A549 (cell line): ENCODE results near the gene YBX1. TPM values are rescaled to one million over a fixed set of nuclear protein-coding genes. Genes with fewer than 3 reads are reported as not detected.
A peak's percentile ranks its signal among the peaks of the same experiment; 100 is the strongest.

Experiments used
- ATAC-seq, 2 experiments: fragments of 200-7000 bp in 1 of 2; fragments of >200 bp in 1 of 2; cut with Nextera tagmentation in 1 of 2; cut with Tn5 transposase in 1 of 2; 3 replicates each; pipeline versions ENCODE4 v1.8.0 to v1.9.1; 2018 to 2020; ENCODE audit warnings: mild to moderate bottlenecking in 1 of 2, moderate library complexity in 1 of 2
- CTCF ChIA-PET: fragments of 300-600 bp; sonication (Branson Sonifier 250); formaldehyde crosslinking; extraction: SDS; loops from one replicate; lab custom pipeline; 2021; ENCODE audit warnings: antibody characterized with exemption, inconsistent platforms; lab: Yijun Ruan, JAX
- POLR2A ChIA-PET: fragments of 350-600 bp; formaldehyde crosslinking; extraction: SDS; loops from one replicate; lab custom pipeline; 2021; ENCODE audit warnings: antibody characterized with exemption, inconsistent platforms; lab: Yijun Ruan, JAX
- DNase-seq, 2 experiments: peaks; one replicate each; pipeline versions ENCODE4 v3.0.0 to v3.0.0-alpha.2; 2011 to 2016; ENCODE audit warnings: low read depth in 1 of 2, low spot score in 1 of 2
- FAIRE-seq: peaks from 2 replicates; lab custom pipeline; 2011; peaks lifted over from hg19 to GRCh38; lab: Jason Lieb, UNC
- H3K27ac ChIP-seq, 2 experiments: fragments of >200 bp; sonication (Bioruptor Twin); formaldehyde crosslinking; 3 replicates each; pipeline ENCODE4 v1.5.1; 2016 to 2017
- H3K4me1 ChIP-seq: fragments of >200 bp; sonication (Bioruptor Twin); formaldehyde crosslinking; 3 replicates; pipeline ENCODE4 v1.6.1; 2016
- H3K4me2 ChIP-seq: fragments of >200 bp; sonication (Bioruptor Twin); formaldehyde crosslinking; 3 replicates; pipeline ENCODE4 v1.6.1; 2016
- H3K4me3 ChIP-seq: fragments of >200 bp; sonication (Bioruptor Twin); formaldehyde crosslinking; 3 replicates; pipeline ENCODE4 v1.5.1; 2016
- H3K9me3 ChIP-seq: fragments of >200 bp; sonication (Bioruptor Twin); formaldehyde crosslinking; 3 replicates; pipeline ENCODE4 v1.6.1; 2016
- BHLHE40 ChIP-seq: IDR thresholded peaks from 2 replicates; pipeline ENCODE4 v1.6.1; 2012; ENCODE audit warnings: low read depth, low read length, inconsistent platforms
- CEBPB ChIP-seq, 2 experiments: fragments of >200 bp in 1 of 2; sonication (Bioruptor Twin) in 1 of 2; formaldehyde crosslinking in 1 of 2; IDR thresholded peaks; 2 replicates each; pipeline ENCODE4 v1.6.1; 2012 to 2016
- CHD4 ChIP-seq: fragments of 200-600 bp; sonication (generic); IDR thresholded peaks from 2 replicates; pipeline ENCODE4 v1.6.1; 2016; ENCODE audit warnings: antibody characterized with exemption, mild to moderate bottlenecking, borderline replicate concordance
- EHMT2 ChIP-seq: fragments of 200-600 bp; sonication (generic); IDR thresholded peaks from 2 replicates; pipeline ENCODE4 v1.6.1; 2016; ENCODE audit warnings: antibody characterized with exemption, low read depth, mild to moderate bottlenecking, moderate library complexity
- EP300 ChIP-seq, 2 experiments: fragments of >200 bp; sonication (Bioruptor Twin); formaldehyde crosslinking; IDR thresholded peaks; 2 replicates in 1 of 2; 3 replicates in 1 of 2; pipeline ENCODE4 v1.6.1; 2016 to 2017
- ESRRA ChIP-seq: fragments of 150-350 bp; IDR thresholded peaks from 2 replicates; pipeline ENCODE4 v1.6.1; 2014; ENCODE audit warnings: mild to moderate bottlenecking, low read length, borderline replicate concordance
- FOSL2 ChIP-seq, 2 experiments: fragments of 450-650 bp in 1 of 2; fragments of >200 bp in 1 of 2; sonication (Bioruptor Twin) in 1 of 2; formaldehyde crosslinking; IDR thresholded peaks; 2 replicates each; pipeline versions ENCODE4 v1.5.0 to v1.6.1; 2016 to 2020; ENCODE audit warnings: mild to moderate bottlenecking in 1 of 2, moderate library complexity in 1 of 2
- MAX ChIP-seq: IDR thresholded peaks from 2 replicates; pipeline ENCODE4 v1.6.1; 2012
- MAZ ChIP-seq: fragments of 150-350 bp; IDR thresholded peaks from 2 replicates; pipeline ENCODE4 v1.6.1; 2014; ENCODE audit warnings: antibody characterized with exemption, low read depth, low read length, borderline replicate concordance
- MYC ChIP-seq: IDR thresholded peaks from 2 replicates; pipeline ENCODE4 v1.6.1; 2012; ENCODE audit warnings: mild to moderate bottlenecking, inconsistent platforms, low read length, improper control_type of control experiment, borderline replicate concordance
- NPAS2 ChIP-seq: fragments of 250-450 bp; sonication (Bioruptor Pico); IDR thresholded peaks from 2 replicates; pipeline ENCODE4 v1.8.0; 2022; ENCODE audit warnings: mild to moderate bottlenecking, moderate library complexity, borderline replicate concordance
- PHF8 ChIP-seq: fragments of 200-600 bp; sonication (generic); IDR thresholded peaks from 2 replicates; pipeline ENCODE4 v1.6.1; 2016; ENCODE audit warnings: low read depth, mild to moderate bottlenecking, antibody characterized with exemption, moderate library complexity, borderline replicate concordance
- RARB ChIP-seq: fragments of 250-450 bp; sonication (Bioruptor Pico); IDR thresholded peaks from 2 replicates; pipeline ENCODE4 v1.8.0; 2021; ENCODE audit warnings: mild to moderate bottlenecking, moderate library complexity
- TP53 ChIP-seq: fragments of 250-450 bp; sonication (Bioruptor Pico); IDR thresholded peaks from 2 replicates; pipeline ENCODE4 v1.5.0; 2021; ENCODE audit warnings: mild to moderate bottlenecking, moderate library complexity
- ZNF302 ChIP-seq: fragments of 250-450 bp; sonication (Bioruptor Pico); IDR thresholded peaks from 2 replicates; pipeline ENCODE4 v1.9.0; 2021; ENCODE audit warnings: inconsistent platforms, mild to moderate bottlenecking, moderate library complexity
- WGBS: methylation state at CpG from one replicate; pipeline ENCODE4 v1.1.6; 2017; ENCODE audit errors: missing lambda C conversion rate; 5-methylcytosine and 5-hydroxymethylcytosine counted together
- polyA plus RNA-seq, 4 experiments: library from polyadenylated mRNA; depleted of rRNA in 3 of 4; stranded (reverse); fragments of >200 nt; fragmentation: RNase III in 1 of 4; extraction: RNeasy Plus Mini Kit Qiagen cat#74134 plus additional on column Dnase treatment in 1 of 4; gene quantifications; 2 replicates in 3 of 4; 3 replicates in 1 of 4; pipeline ENCODE4 v1.2.3, GENCODE V29; 2011 to 2017
- TF ChIP-seq, protein P1 (sequence below): fragments of 150-350 bp; IDR thresholded peaks from 2 replicates; pipeline ENCODE4 v1.6.1; 2014; ENCODE audit warnings: low read depth, mild to moderate bottlenecking, low read length
- TF ChIP-seq, protein P2 (sequence below): fragments of 200-600 bp; sonication (generic); IDR thresholded peaks from 2 replicates; pipeline ENCODE4 v1.6.1; 2016; ENCODE audit warnings: antibody characterized with exemption, mild to moderate bottlenecking, moderate library complexity

Gene YBX1
- polyA plus RNA-seq, 2 of the 4 experiments (the other 2 are of a cell fraction): 488 to 747 TPM

- peak overlapping the region; percentile 94 for H3K4me3 ChIP-seq
- ChIA-PET POLR2A (interaction anchor here (0.8 to 2.4 kb wide), 3 partner anchors 8 to 82 kb away, joined by 3 to 18 read pairs (median 4); partner anchors contain the start of genes C1orf50, P3H1 and PPIH), CTCF (no interaction called here)
- ATAC-seq (peak in 1 of 2 experiments; percentile 36; a peak in 3 of 6 replicates), FAIRE-seq (no peak), DNase-seq (peak in 1 of 2 experiments; percentile 42)
- H3K4me1 ChIP-seq: peaks cover 49% of the 10 kb centered on the region
- TF ChIP-seq MAX (no peak), ZNF302 (CRISPR knock-in tag) (no peak), CEBPB (IDR thresholded peaks at IDR 0.05) (no peak)
- TF ChIP-seq, protein P1, sequence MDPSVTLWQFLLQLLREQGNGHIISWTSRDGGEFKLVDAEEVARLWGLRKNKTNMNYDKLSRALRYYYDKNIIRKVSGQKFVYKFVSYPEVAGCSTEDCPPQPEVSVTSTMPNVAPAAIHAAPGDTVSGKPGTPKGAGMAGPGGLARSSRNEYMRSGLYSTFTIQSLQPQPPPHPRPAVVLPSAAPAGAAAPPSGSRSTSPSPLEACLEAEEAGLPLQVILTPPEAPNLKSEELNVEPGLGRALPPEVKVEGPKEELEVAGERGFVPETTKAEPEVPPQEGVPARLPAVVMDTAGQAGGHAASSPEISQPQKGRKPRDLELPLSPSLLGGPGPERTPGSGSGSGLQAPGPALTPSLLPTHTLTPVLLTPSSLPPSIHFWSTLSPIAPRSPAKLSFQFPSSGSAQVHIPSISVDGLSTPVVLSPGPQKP: no peak
- H3K27ac ChIP-seq: peak overlapping the region in 1 of 2 experiments; percentile 98; a peak in 2 of 6 replicates
- 7% methylated on average over 3 of the region's 5 CpGs for WGBS
- no peaks in the 10 kb centered on the region for H3K9me3 ChIP-seq
- peak overlapping the region; percentile 89 for H3K4me2 ChIP-seq
Measured at GRCh38 chr1:42684139-42684538, 1.9 kb downstream of the YBX1 start.

GRCh38 chr1:42686418-42686817 lies 4.2 kb downstream of the YBX1 start:
- POLR2A ChIA-PET: no interaction called here
- Histone ChIP-seq H3K4me3 (no peak overlapping the region), H3K4me2 (peak overlapping the region; percentile 89), H3K4me1 (peaks cover 65% of the 10 kb centered on the region), H3K27ac (no peak overlapping the region), H3K9me3 (no peaks in the 10 kb centered on the region)
- CTCF ChIA-PET: no interaction called here
- no peak for DNase-seq
- no peak for TF ChIP-seq MAX
- no peak for FAIRE-seq
- WGBS: 87% methylated on average over 4 of the region's 4 CpGs
- ATAC-seq: no peak

- Histone ChIP-seq H3K27ac (no peak overlapping the region), H3K4me3 (no peak overlapping the region), H3K9me3 (no peaks in the 10 kb centered on the region), H3K4me2 (peak overlapping the region; percentile 13; the same call in 1 of the 3 replicates), H3K4me1 (peaks cover 78% of the 10 kb centered on the region)
- ChIA-PET POLR2A (interaction anchor here (0.7 kb wide), 1 partner anchor 14 kb away, joined by 3 read pairs; no protein-coding TSS in a partner anchor), CTCF (no interaction called here)
- TF ChIP-seq EP300 (IDR thresholded peaks at IDR 0.05) (no peak), ESRRA (no peak)
- TF ChIP-seq, protein P2, sequence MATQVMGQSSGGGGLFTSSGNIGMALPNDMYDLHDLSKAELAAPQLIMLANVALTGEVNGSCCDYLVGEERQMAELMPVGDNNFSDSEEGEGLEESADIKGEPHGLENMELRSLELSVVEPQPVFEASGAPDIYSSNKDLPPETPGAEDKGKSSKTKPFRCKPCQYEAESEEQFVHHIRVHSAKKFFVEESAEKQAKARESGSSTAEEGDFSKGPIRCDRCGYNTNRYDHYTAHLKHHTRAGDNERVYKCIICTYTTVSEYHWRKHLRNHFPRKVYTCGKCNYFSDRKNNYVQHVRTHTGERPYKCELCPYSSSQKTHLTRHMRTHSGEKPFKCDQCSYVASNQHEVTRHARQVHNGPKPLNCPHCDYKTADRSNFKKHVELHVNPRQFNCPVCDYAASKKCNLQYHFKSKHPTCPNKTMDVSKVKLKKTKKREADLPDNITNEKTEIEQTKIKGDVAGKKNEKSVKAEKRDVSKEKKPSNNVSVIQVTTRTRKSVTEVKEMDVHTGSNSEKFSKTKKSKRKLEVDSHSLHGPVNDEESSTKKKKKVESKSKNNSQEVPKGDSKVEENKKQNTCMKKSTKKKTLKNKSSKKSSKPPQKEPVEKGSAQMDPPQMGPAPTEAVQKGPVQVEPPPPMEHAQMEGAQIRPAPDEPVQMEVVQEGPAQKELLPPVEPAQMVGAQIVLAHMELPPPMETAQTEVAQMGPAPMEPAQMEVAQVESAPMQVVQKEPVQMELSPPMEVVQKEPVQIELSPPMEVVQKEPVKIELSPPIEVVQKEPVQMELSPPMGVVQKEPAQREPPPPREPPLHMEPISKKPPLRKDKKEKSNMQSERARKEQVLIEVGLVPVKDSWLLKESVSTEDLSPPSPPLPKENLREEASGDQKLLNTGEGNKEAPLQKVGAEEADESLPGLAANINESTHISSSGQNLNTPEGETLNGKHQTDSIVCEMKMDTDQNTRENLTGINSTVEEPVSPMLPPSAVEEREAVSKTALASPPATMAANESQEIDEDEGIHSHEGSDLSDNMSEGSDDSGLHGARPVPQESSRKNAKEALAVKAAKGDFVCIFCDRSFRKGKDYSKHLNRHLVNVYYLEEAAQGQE: no peak
- 80% methylated on average over 3 of the region's 3 CpGs for WGBS
- DNase-seq (no peak), FAIRE-seq (no peak), ATAC-seq (no peak)
Measured at GRCh38 chr1:42689912-42690311, 7.7 kb downstream of the YBX1 start.

DNA sequence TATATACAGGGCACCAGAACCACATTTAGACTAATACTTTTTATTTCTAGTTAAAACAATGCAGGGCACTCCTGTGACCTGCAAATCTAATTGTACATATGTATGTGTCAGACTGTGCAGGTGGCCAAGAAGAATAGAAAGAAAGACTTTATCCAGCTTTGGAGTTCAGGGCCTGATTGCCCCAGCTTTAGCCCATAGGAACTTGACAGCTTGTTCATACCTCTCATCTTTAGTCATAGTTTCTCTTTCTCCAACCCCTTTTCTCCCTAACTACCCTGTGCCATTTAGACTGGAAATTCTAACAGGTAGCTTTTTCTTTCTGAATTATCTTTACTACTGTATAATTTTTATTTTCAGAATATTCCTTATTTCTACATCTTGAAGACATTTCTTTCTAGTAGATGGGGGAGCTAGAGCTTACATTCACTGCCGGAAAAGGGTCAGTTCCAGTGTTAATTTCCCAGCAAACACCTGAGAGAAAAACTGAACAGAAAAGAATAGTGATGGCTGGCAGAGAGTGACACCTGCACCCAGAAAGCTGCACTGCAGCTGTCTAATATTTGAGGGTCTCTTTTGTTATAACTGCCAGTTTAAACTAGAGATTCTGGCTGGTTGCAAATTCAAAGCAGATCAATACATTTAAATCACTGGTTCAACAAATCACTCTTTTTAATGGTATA lies 8.4 kb downstream of the YBX1 start:
- Histone ChIP-seq H3K4me1 (peaks cover 71% of the 10 kb centered on the region), H3K4me2 (0 out of 3 replicates have a peak overlapping the region, but pooled peaks have one; percentile 13), H3K9me3 (no peaks in the 10 kb centered on the region), H3K27ac (no peak overlapping the region), H3K4me3 (no peak overlapping the region)
- FAIRE-seq (no peak), DNase-seq (no peak), ATAC-seq (no peak; a peak in 1 of 6 replicates)
- CTCF ChIA-PET: interaction anchor here (1.2 to 1.3 kb wide), 2 partner anchors 8 to 26 kb away, joined by 3 to 4 read pairs; partner anchors contain the start of gene YBX1
- POLR2A ChIA-PET: interaction anchor here (2.1 kb wide), 1 partner anchor 8 kb away, joined by 7 read pairs; the partner anchor contains the start of gene YBX1
- WGBS: 67% methylated on average over 1 of the region's 1 CpG
- TF ChIP-seq ZNF302 (CRISPR knock-in tag) (no peak), NPAS2 (CRISPR knock-in tag) (no peak), EP300 (IDR thresholded peaks at IDR 0.05) (no peak), TP53 (CRISPR knock-in tag) (no peak), FOSL2 (IDR thresholded peaks at IDR 0.05) (no peak), FOSL2 (CRISPR knock-in tag; IDR thresholded peaks at IDR 0.05) (no peak), BHLHE40 (no peak), MYC (no peak), CHD4 (no peak), EHMT2 (no peak), PHF8 (no peak), MAZ (no peak), RARB (CRISPR knock-in tag) (no peak)
- TF ChIP-seq, protein P2: no peak
